Endothelial cell of umbilical vein (primary cell): Measurements from ENCODE around the gene IGFBP4.
A peak's percentile ranks its signal among the peaks of the same experiment; 100 is the strongest.

Experiments used
- CTCF ChIP-seq, 2 donors: IDR thresholded peaks; 1 replicate in 1 of 2; 2 replicates in 1 of 2; pipeline ENCODE4 v1.5.1; 2011; ENCODE audit warnings: low read length in 2 of 2, mild to moderate bottlenecking in 2 of 2, moderate library complexity in 2 of 2, control low read depth in 1 of 2, inconsistent platforms in 1 of 2, low read depth in 1 of 2; ENCODE audit not compliant: insufficient read depth in 1 of 2; ENCODE audit errors: extremely low read depth in 1 of 2
- POLR2A ChIP-seq: IDR thresholded peaks from 2 replicates; pipeline ENCODE4 v1.6.1; 2012; ENCODE audit warnings: low read depth, mild to moderate bottlenecking, control low read depth, low read length
- POLR2AphosphoS5 ChIP-seq: IDR thresholded peaks from 2 replicates; pipeline ENCODE4 v1.6.1; 2012; ENCODE audit warnings: low read depth, mild to moderate bottlenecking, control low read depth, low read length, moderate library complexity; ENCODE audit not compliant: insufficient read depth

GRCh38 chr17:40417609-40418427 lies 25.4 kb upstream of the IGFBP4 start, which contains the start of gene TOP2A:
- TF ChIP-seq CTCF (IDR thresholded peaks at IDR 0.05; ENCODE audit: extremely low read depth in 1 of 2, insufficient read depth in 1 of 2, low read depth in 1 of 2, low read length in 2 of 2), result no peak
- peak; percentile 67 for TF ChIP-seq POLR2A
- peak; percentile 39 for TF ChIP-seq POLR2AphosphoS5
